Measurements from ENCODE around the gene GAS6. TPM values are rescaled to one million over a fixed set of nuclear protein-coding genes. Genes with fewer than 3 reads are reported as not detected.

GAS6 gene
- total RNA-seq, 1 experiment from 2014 or later, result 49.4 TPM

DNA sequence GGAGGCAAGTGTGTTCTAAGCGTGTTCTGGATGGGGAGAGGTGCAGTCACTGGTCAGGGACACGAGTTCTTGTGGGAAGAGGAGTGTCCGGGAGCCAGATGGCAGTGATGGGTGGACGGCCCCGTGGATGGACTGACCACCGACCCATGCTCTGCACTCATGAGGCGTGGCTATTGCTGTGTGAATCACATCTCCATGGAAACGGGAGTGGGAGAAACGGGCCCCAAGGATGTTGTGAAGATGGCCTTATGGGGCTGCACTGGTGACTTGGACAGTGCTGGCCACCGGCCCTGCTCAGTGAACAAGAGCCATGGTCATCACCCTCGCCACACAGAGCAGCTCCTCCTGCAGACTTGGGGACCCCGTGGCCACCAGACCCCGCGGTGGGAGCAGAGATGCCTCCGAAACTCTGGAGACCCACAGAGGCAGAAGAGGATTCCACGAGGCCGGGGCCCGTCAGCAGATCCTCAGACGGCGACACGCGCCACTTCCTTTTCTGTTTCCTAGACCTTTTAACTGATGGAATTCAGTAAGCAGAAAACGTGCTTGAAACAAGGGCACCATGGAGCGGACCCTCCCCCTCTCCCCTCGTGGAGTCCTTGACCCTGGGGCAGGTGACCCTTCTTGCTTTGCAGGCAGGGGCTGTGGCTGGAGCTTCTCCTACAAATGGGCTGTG, 47.5 kb downstream of the GAS6 start:
- TF ChIP-seq CBX3 (IDR thresholded peaks at IDR 0.05; ENCODE audit: low read depth) (no peak), SIN3A (IDR thresholded peaks at IDR 0.05; ENCODE audit: low read depth) (no peak)
- TF ChIP-seq, protein P1, sequence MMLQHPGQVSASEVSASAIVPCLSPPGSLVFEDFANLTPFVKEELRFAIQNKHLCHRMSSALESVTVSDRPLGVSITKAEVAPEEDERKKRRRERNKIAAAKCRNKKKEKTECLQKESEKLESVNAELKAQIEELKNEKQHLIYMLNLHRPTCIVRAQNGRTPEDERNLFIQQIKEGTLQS (IDR thresholded peaks at IDR 0.05), result no peak
- intact Hi-C loops (cut with micrococcal nuclease), result no loop called here
- CTCF ChIA-PET, result no interaction called here

DNA sequence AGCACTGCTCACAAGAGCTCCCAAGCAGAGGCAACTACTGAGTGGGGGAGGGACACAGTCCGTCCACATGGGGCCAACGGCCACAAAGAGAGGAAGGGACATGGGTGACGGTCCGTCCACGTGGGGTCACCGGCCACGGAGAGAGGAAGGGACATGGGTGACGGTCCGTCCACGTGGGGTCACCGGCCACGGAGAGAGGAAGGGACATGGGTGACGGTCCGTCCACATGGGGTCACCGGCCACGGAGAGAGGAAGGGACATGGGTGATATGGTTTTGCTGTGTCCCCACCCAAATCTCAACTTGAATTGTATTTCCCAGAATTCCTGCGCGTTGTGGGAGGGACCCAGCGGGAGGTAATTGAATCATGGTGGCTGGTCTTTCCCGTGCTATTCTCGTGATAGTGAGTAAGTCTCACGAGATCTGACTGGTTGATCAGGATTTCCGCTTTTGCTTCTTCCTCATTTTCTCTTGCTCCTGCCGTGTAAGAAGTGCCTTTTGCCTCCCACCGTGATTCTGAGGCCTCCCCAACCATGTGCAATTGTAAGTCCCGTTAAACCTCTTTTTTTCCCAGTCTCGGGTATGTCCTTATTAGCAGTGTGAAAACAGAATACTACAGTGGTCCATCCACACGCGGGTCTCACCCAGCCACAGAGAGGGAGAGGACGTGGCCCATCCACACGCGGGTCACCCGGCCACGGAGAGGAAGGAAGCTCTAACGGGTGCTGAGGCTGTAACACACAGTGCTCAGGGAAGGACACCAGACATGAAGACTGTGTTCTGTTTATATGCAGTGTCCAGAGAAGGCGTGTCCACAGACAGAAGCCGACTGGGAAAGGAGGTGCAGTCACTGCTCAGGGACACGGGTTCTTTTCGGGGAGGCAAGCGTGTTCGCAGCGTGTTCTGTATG, 48.5 kb downstream of the GAS6 start:
- Histone ChIP-seq H2AFZ (ENCODE audit: low read depth, low read length, poor library complexity, severe bottlenecking) (no peak overlapping the region), H3K4me3 (replicated peaks in 1 of 2; ENCODE audit: low read depth in 1 of 2, low read length in 2 of 2) (peak overlapping the region; percentile 94 to 100), H3K4me1 (ENCODE audit: control insufficient read depth in 1 of 2, insufficient read depth in 2 of 2, low read length in 2 of 2) (peaks cover 9 to 23% of the 10 kb centered on the region in 2 experiments), H3K4me2 (ENCODE audit: low read length) (peak overlapping the region; percentile 87), H3K27ac (ENCODE audit: low read depth, low read length) (peak overlapping the region; percentile 62), H3K9me2 (ENCODE audit: insufficient read depth) (no peaks in the 10 kb centered on the region), H4K20me1 (ENCODE audit: insufficient read depth) (no peaks in the 10 kb centered on the region), H3K36me3 (ENCODE audit: control insufficient read depth in 1 of 2, insufficient read depth in 2 of 2, low read length in 2 of 2) (peaks cover 8 to 17% of the 10 kb centered on the region in 2 experiments; a peak in 2 of 4 replicates), H3K9me3 (ENCODE audit: control insufficient read depth in 1 of 2, insufficient read depth in 1 of 2, low read depth in 1 of 2, low read length in 2 of 2) (peaks cover 0 to 1% of the 10 kb centered on the region in 2 experiments; a peak in 1 of 4 replicates), H3K27me3 (ENCODE audit: insufficient read depth, low read length) (no peaks in the 10 kb centered on the region), H3K9ac (ENCODE audit: low read length) (peak overlapping the region; percentile 97), H3K79me2 (ENCODE audit: insufficient read depth, low read length) (peaks cover 48% of the 10 kb centered on the region)
- ATAC-seq (peak; percentile 48), DNase-seq (ENCODE audit: low read depth, low spot score) (peak; percentile 73)
- BruUV-seq (replicated peaks), result TSS peak; percentile 92
- ChIA-PET POLR2A (no interaction called here), RAD21 (ENCODE audit: low non-redundant PET in 1 of 2, low total read pairs in 2 of 2, uncharacterized antibody in 2 of 2, unreplicated experiment in 2 of 2) (no interaction called here), CTCF (no interaction called here)
- peak; percentile 91 for TF ChIP-seq POLR2AphosphoS5 (IDR thresholded peaks at IDR 0.05; ENCODE audit: low read depth, low read length)
- TF ChIP-seq ZFX (IDR thresholded peaks at IDR 0.05), result peak; percentile 36; the same call in 1 of the 2 replicates
- peak; percentile 5 for TF ChIP-seq YY1 (IDR thresholded peaks at IDR 0.05; ENCODE audit: extremely low read depth, insufficient replicate concordance, low read depth, low read length)
- TF ChIP-seq POLR2A (IDR thresholded peaks at IDR 0.05; ENCODE audit: borderline replicate concordance, extremely low read depth, insufficient read depth, insufficient read length), result peak; percentile 55
- no peak for TF ChIP-seq JUND (IDR thresholded peaks at IDR 0.05)
- TF ChIP-seq, protein P2, sequence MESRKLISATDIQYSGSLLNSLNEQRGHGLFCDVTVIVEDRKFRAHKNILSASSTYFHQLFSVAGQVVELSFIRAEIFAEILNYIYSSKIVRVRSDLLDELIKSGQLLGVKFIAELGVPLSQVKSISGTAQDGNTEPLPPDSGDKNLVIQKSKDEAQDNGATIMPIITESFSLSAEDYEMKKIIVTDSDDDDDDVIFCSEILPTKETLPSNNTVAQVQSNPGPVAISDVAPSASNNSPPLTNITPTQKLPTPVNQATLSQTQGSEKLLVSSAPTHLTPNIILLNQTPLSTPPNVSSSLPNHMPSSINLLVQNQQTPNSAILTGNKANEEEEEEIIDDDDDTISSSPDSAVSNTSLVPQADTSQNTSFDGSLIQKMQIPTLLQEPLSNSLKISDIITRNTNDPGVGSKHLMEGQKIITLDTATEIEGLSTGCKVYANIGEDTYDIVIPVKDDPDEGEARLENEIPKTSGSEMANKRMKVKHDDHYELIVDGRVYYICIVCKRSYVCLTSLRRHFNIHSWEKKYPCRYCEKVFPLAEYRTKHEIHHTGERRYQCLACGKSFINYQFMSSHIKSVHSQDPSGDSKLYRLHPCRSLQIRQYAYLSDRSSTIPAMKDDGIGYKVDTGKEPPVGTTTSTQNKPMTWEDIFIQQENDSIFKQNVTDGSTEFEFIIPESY (IDR thresholded peaks at IDR 0.05; ENCODE audit: extremely low read depth, insufficient replicate concordance, low read length), result peak; percentile 95
- intact Hi-C loops (cut with micrococcal nuclease), result no loop called here

More for the DNA sequence above, 47.5 kb downstream of the GAS6 start:
- ChIA-PET POLR2A (no interaction called here), RAD21 (ENCODE audit: low non-redundant PET in 1 of 2, low total read pairs in 2 of 2, uncharacterized antibody in 2 of 2, unreplicated experiment in 2 of 2) (no interaction called here)
- DNase-seq (ENCODE audit: low read depth, low spot score) (no peak), ATAC-seq (peak; percentile 39)
- Histone ChIP-seq H3K36me3 (ENCODE audit: control insufficient read depth in 1 of 2, insufficient read depth in 2 of 2, low read length in 2 of 2) (peaks cover 8 to 17% of the 10 kb centered on the region in 2 experiments; a peak in 2 of 4 replicates), H3K9ac (ENCODE audit: low read length) (peak overlapping the region; percentile 97), H3K9me2 (ENCODE audit: insufficient read depth) (no peaks in the 10 kb centered on the region), H3K4me3 (replicated peaks in 1 of 2; ENCODE audit: low read depth in 1 of 2, low read length in 2 of 2) (peak overlapping the region; percentile 94 to 100), H4K20me1 (ENCODE audit: insufficient read depth) (no peaks in the 10 kb centered on the region), H3K4me2 (ENCODE audit: low read length) (peak overlapping the region; percentile 87), H3K4me1 (ENCODE audit: control insufficient read depth in 1 of 2, insufficient read depth in 2 of 2, low read length in 2 of 2) (peaks cover 9 to 23% of the 10 kb centered on the region in 2 experiments), H3K27ac (ENCODE audit: low read depth, low read length) (peak overlapping the region; percentile 62), H3K79me2 (ENCODE audit: insufficient read depth, low read length) (peaks cover 58% of the 10 kb centered on the region), H3K9me3 (ENCODE audit: control insufficient read depth in 1 of 2, insufficient read depth in 1 of 2, low read depth in 1 of 2, low read length in 2 of 2) (no peaks in the 10 kb centered on the region), H3K27me3 (ENCODE audit: insufficient read depth, low read length) (no peaks in the 10 kb centered on the region), H2AFZ (ENCODE audit: low read depth, low read length, poor library complexity, severe bottlenecking) (no peak overlapping the region)
- no TSS peak for BruUV-seq (replicated peaks)

All from HCT116 (cell line).